Fibroblast of lung (primary cell): ENCODE measurements around the gene MICU1. TPM values are rescaled to one million over a fixed set of nuclear protein-coding genes. Genes with fewer than 3 reads are reported as not detected.
"Not testable (repeated sequence)": the region's sequence is repeated elsewhere in the genome, so short reads cannot be mapped to it uniquely, and the experiment has no call there.

ENCODE experiments used
- DNase-seq, 2 donors: peaks; one replicate each; pipeline versions ENCODE4 v3.0.0 to v3.0.0-alpha.2; 2010; ENCODE audit warnings: low read depth in 2 of 2
- H2AFZ ChIP-seq: 2 replicates; pipeline ENCODE4 v1.5.1; 2012; ENCODE audit warnings: low read length, control low read depth, inconsistent platforms
- H3K27ac ChIP-seq: 2 replicates; pipeline ENCODE4 v1.5.1; 2011; ENCODE audit warnings: low read length, control low read depth; ENCODE audit not compliant: insufficient read depth
- H3K27me3 ChIP-seq: 2 replicates; pipeline ENCODE4 v1.5.1; 2011; ENCODE audit warnings: mild to moderate bottlenecking, low read length; ENCODE audit not compliant: control insufficient read depth, insufficient read depth
- H3K36me3 ChIP-seq: 2 replicates; pipeline ENCODE4 v1.5.1; 2011; ENCODE audit warnings: low read length; ENCODE audit not compliant: control insufficient read depth, insufficient read depth
- H3K4me1 ChIP-seq: 2 replicates; pipeline ENCODE4 v1.5.1; 2011; ENCODE audit warnings: low read length; ENCODE audit not compliant: control insufficient read depth, insufficient read depth; ENCODE audit errors: extremely low read depth
- H3K4me2 ChIP-seq: 2 replicates; pipeline ENCODE4 v1.5.1; 2011; ENCODE audit warnings: low read length, control low read depth; ENCODE audit not compliant: insufficient read depth; ENCODE audit errors: extremely low read depth
- H3K4me3 ChIP-seq, 4 experiments: fragments of 200-600 bp in 1 of 4; sonication (generic) in 1 of 4; replicated peaks in 1 of 4; 2 replicates each; pipeline ENCODE4 v1.5.1; 2011 to 2016; ENCODE audit warnings: low read length in 4 of 4, low read depth in 3 of 4, mild to moderate bottlenecking in 3 of 4, control low read depth in 2 of 4, inconsistent platforms in 1 of 4, mixed read lengths in 1 of 4; ENCODE audit not compliant: insufficient read depth in 1 of 4; ENCODE audit errors: control extremely low read depth in 1 of 4
- H3K79me2 ChIP-seq: 2 replicates; pipeline ENCODE4 v1.5.1; 2012; ENCODE audit warnings: mild to moderate bottlenecking, low read length, inconsistent platforms; ENCODE audit not compliant: control insufficient read depth, insufficient read depth
- H3K9ac ChIP-seq: 2 replicates; pipeline ENCODE4 v1.5.1; 2011; ENCODE audit warnings: mild to moderate bottlenecking, low read length, control low read depth; ENCODE audit not compliant: insufficient read depth
- H3K9me3 ChIP-seq: 2 replicates; pipeline ENCODE4 v1.5.1; 2012; ENCODE audit warnings: low read depth, low read length; ENCODE audit not compliant: control insufficient read depth, insufficient read depth
- H4K20me1 ChIP-seq: 2 replicates; pipeline ENCODE4 v1.5.1; 2011; ENCODE audit warnings: low read length; ENCODE audit not compliant: control insufficient read depth, insufficient read depth; ENCODE audit errors: extremely low read depth
- EZH2 ChIP-seq: IDR thresholded peaks from 2 replicates; pipeline ENCODE4 v1.5.1; 2012; ENCODE audit warnings: low read length, control low read depth, mild to moderate bottlenecking; ENCODE audit errors: missing control alignments
- polyA plus RNA-seq, 2 donors: library from polyadenylated mRNA; depleted of rRNA in 1 of 2; stranded (reverse) in 1 of 2; unstranded in 1 of 2; fragments of >200 nt; gene quantifications; 2 replicates each; pipeline ENCODE4 v1.2.1, GENCODE V29; 2011 to 2012; ENCODE audit warnings: missing spikeins in 1 of 2
- total RNA-seq: library from RNA; depleted of rRNA; stranded (reverse); fragments of >200 nt; gene quantifications from 2 replicates; pipeline ENCODE4 v1.2.1, GENCODE V29; 2014
- TF ChIP-seq, protein P1 (sequence below), 2 donors: IDR thresholded peaks in 1 of 2; conservative IDR thresholded peaks in 1 of 2; 1 replicate in 1 of 2; 2 replicates in 1 of 2; pipeline ENCODE4 v1.5.1; 2011 to 2012; ENCODE audit warnings: low read length in 2 of 2, control low read depth in 1 of 2, inconsistent platforms in 1 of 2, low read depth in 1 of 2, mild to moderate bottlenecking in 1 of 2

MICU1 gene
- total and polyA plus RNA-seq, 2 donors (not counting 1 experiment from before 2014, with no cell fraction given): 83.2 to 83.3 TPM

- no peak overlapping the region for H3K27ac ChIP-seq
- no peaks in the 10 kb centered on the region for H3K27me3 ChIP-seq
- peaks cover 7% of the 10 kb centered on the region for H3K36me3 ChIP-seq
- peaks cover 6% of the 10 kb centered on the region for H3K4me1 ChIP-seq
- DNase-seq: no peak
- no peak overlapping the region for H3K4me2 ChIP-seq
- no peak overlapping the region for H3K4me3 ChIP-seq
- H3K9ac ChIP-seq: no peak overlapping the region
- H4K20me1 ChIP-seq: no peaks in the 10 kb centered on the region
- no peak overlapping the region for H2AFZ ChIP-seq
- H3K9me3 ChIP-seq: no peaks in the 10 kb centered on the region
- peaks cover 28% of the 10 kb centered on the region for H3K79me2 ChIP-seq
- TF ChIP-seq EZH2: no peak
- TF ChIP-seq, protein P1, sequence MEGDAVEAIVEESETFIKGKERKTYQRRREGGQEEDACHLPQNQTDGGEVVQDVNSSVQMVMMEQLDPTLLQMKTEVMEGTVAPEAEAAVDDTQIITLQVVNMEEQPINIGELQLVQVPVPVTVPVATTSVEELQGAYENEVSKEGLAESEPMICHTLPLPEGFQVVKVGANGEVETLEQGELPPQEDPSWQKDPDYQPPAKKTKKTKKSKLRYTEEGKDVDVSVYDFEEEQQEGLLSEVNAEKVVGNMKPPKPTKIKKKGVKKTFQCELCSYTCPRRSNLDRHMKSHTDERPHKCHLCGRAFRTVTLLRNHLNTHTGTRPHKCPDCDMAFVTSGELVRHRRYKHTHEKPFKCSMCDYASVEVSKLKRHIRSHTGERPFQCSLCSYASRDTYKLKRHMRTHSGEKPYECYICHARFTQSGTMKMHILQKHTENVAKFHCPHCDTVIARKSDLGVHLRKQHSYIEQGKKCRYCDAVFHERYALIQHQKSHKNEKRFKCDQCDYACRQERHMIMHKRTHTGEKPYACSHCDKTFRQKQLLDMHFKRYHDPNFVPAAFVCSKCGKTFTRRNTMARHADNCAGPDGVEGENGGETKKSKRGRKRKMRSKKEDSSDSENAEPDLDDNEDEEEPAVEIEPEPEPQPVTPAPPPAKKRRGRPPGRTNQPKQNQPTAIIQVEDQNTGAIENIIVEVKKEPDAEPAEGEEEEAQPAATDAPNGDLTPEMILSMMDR (conservative IDR thresholded peaks at IDR 0.05 in 1 of 2, IDR thresholded peaks at IDR 0.05 in 1 of 2; ENCODE audit: low read depth in 1 of 2, low read length in 2 of 2): no peak
Measured at GRCh38 chr10:72348282-72348681, 277.6 kb downstream of the MICU1 start.

GRCh38 chr10:72346117-72346516 lies 279.8 kb downstream of the MICU1 start:
- H3K4me3 ChIP-seq, H3K27me3 ChIP-seq, H4K20me1 ChIP-seq, H3K9ac ChIP-seq, DNase-seq, H3K9me3 ChIP-seq, H3K27ac ChIP-seq, H2AFZ ChIP-seq, H3K79me2 ChIP-seq, H3K4me1 ChIP-seq, H3K4me2 ChIP-seq: not testable (repeated sequence)
- H3K36me3 ChIP-seq: peaks cover 12% of the 10 kb centered on the region

DNA sequence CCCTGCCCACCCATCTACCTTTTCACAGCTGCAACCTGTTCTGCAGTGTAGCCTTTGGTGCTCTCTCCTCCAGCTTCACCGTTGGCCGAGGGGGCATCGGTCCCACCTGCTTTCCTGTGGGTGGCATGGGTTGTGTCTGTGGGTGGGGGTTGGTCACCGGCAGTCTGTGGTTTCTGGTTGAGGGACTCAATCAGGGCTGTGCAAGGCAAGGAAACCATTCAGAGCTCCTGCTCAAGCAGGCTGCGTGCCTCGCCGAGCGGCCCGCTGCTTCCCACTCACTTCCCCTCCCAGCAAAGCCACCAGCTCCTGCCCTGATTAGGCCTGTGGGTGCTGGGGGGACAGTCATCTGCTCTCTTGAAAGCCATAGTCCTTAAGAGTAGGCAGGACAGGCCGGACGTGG lies 280.9 kb downstream of the MICU1 start:
- Histone ChIP-seq H3K36me3 (peaks cover 19% of the 10 kb centered on the region), H3K9ac (no peak overlapping the region), H4K20me1 (no peaks in the 10 kb centered on the region), H3K4me1 (no peaks in the 10 kb centered on the region), H2AFZ (no peak overlapping the region), H3K9me3 (no peaks in the 10 kb centered on the region), H3K79me2 (peaks cover 4% of the 10 kb centered on the region), H3K27ac (no peak overlapping the region), H3K4me2 (no peak overlapping the region), H3K27me3 (no peaks in the 10 kb centered on the region), H3K4me3 (no peak overlapping the region)
- TF ChIP-seq, protein P1 (conservative IDR thresholded peaks at IDR 0.05 in 1 of 2, IDR thresholded peaks at IDR 0.05 in 1 of 2; ENCODE audit: low read depth in 1 of 2, low read length in 2 of 2): no peak
- TF ChIP-seq EZH2: no peak
- no peak for DNase-seq
